ENCODE measurements around the gene NPR2. TPM values are rescaled to one million over a fixed set of nuclear protein-coding genes. Genes with fewer than 3 reads are reported as not detected.

NPR2 gene
- total RNA-seq, 1 experiment from 2014 or later = 40.5 TPM

- BruUV-seq (replicated peaks) = no TSS peak
- Mint-ChIP-seq H3K36me3 (ENCODE audit: insufficient read depth, unreplicated experiment) (peaks cover 2% of the 10 kb centered on the region), H3K9me3 (ENCODE audit: unreplicated experiment) (no peaks in the 10 kb centered on the region), H3K27ac (ENCODE audit: unreplicated experiment) (no peak overlapping the region), H3K4me1 (ENCODE audit: low read depth, unreplicated experiment) (peaks cover 14% of the 10 kb centered on the region), H3K4me3 (ENCODE audit: unreplicated experiment) (no peak overlapping the region), H3K27me3 (ENCODE audit: insufficient read depth, unreplicated experiment) (no peaks in the 10 kb centered on the region)
- ChIA-PET CTCF (no interaction called here), POLR2A (no interaction called here)
- no peaks in the 10 kb centered on the region for H3K27me3 ChIP-seq (replicated peaks; ENCODE audit: control insufficient read depth, insufficient read depth, low read length)
- TF ChIP-seq CTCF (IDR thresholded peaks at IDR 0.05; ENCODE audit: insufficient read depth in 1 of 2, low read depth in 1 of 2, low read length in 1 of 2, severe bottlenecking in 1 of 2, unreplicated experiment in 1 of 2) = no peak
- intact Hi-C loops (cut with micrococcal nuclease; ENCODE audit: unreplicated experiment) = no loop called here
- peaks cover 30% of the 10 kb centered on the region for H3K4me1 ChIP-seq
- no peak overlapping the region for H3K4me3 ChIP-seq (ENCODE audit: low read depth, low read length)
- no peaks in the 10 kb centered on the region for H3K9me3 ChIP-seq
- 0 out of 2 replicates have a peak, but pooled peaks cover 1% of the 10 kb centered on the region for H3K36me3 ChIP-seq (ENCODE audit: control insufficient read depth, insufficient read depth, low read length)
- DNase-seq = no peak
Measured at GRCh38 chr9:35795695-35796094, 4.3 kb downstream of the NPR2 start.

- no peaks in the 10 kb centered on the region for H3K9me3 Mint-ChIP-seq (ENCODE audit: unreplicated experiment)
- ChIA-PET POLR2A (no interaction called here), CTCF (no interaction called here)
- no peak overlapping the region for H3K27ac Mint-ChIP-seq (ENCODE audit: unreplicated experiment)
- peaks cover 8% of the 10 kb centered on the region for H3K36me3 Mint-ChIP-seq (ENCODE audit: insufficient read depth, unreplicated experiment)
- Histone ChIP-seq H3K4me3 (ENCODE audit: low read depth, low read length) (no peak overlapping the region), H3K36me3 (ENCODE audit: control insufficient read depth, insufficient read depth, low read length) (0 out of 2 replicates have a peak, but pooled peaks cover under 1% of the 10 kb centered on the region), H3K9me3 (no peaks in the 10 kb centered on the region), H3K27me3 (replicated peaks; ENCODE audit: control insufficient read depth, insufficient read depth, low read length) (no peaks in the 10 kb centered on the region), H3K4me1 (peaks cover 44% of the 10 kb centered on the region)
- H3K27me3 Mint-ChIP-seq (ENCODE audit: insufficient read depth, unreplicated experiment) = no peaks in the 10 kb centered on the region
- no peak for TF ChIP-seq CTCF (IDR thresholded peaks at IDR 0.05; ENCODE audit: insufficient read depth in 1 of 2, low read depth in 1 of 2, low read length in 1 of 2, severe bottlenecking in 1 of 2, unreplicated experiment in 1 of 2)
- peaks cover 29% of the 10 kb centered on the region for H3K4me1 Mint-ChIP-seq (ENCODE audit: low read depth, unreplicated experiment)
- H3K4me3 Mint-ChIP-seq (ENCODE audit: unreplicated experiment) = no peak overlapping the region
- no TSS peak for BruUV-seq (replicated peaks)
- intact Hi-C loops (cut with micrococcal nuclease; ENCODE audit: unreplicated experiment) = no loop called here
- no peak for DNase-seq
Measured at GRCh38 chr9:35797311-35798109, 6.1 kb downstream of the NPR2 start.

GRCh38 chr9:35798658-35799374 lies 7.4 kb downstream of the NPR2 start:
- Histone ChIP-seq H3K4me1 (peaks cover 46% of the 10 kb centered on the region), H3K27me3 (replicated peaks; ENCODE audit: control insufficient read depth, insufficient read depth, low read length) (no peaks in the 10 kb centered on the region), H3K9me3 (no peaks in the 10 kb centered on the region), H3K4me3 (ENCODE audit: low read depth, low read length) (no peak overlapping the region), H3K36me3 (ENCODE audit: control insufficient read depth, insufficient read depth, low read length) (no peaks in the 10 kb centered on the region)
- no TSS peak for BruUV-seq (replicated peaks)
- POLR2A ChIA-PET = no interaction called here
- Mint-ChIP-seq H3K27ac (ENCODE audit: unreplicated experiment) (no peak overlapping the region), H3K4me1 (ENCODE audit: low read depth, unreplicated experiment) (peaks cover 29% of the 10 kb centered on the region), H3K27me3 (ENCODE audit: insufficient read depth, unreplicated experiment) (no peaks in the 10 kb centered on the region), H3K9me3 (ENCODE audit: unreplicated experiment) (no peaks in the 10 kb centered on the region), H3K4me3 (ENCODE audit: unreplicated experiment) (no peak overlapping the region), H3K36me3 (ENCODE audit: insufficient read depth, unreplicated experiment) (peaks cover 13% of the 10 kb centered on the region)
- intact Hi-C loops (cut with micrococcal nuclease; ENCODE audit: unreplicated experiment) = no loop called here
- CTCF ChIA-PET = interaction anchor here (0.9 to 1.2 kb wide), 2 partner anchors 9 to 13 kb away, joined by 3 to 4 read pairs; partner anchors contain the start of gene SPAG8
- no peak for DNase-seq
- no peak for TF ChIP-seq CTCF (IDR thresholded peaks at IDR 0.05; ENCODE audit: insufficient read depth in 1 of 2, low read depth in 1 of 2, low read length in 1 of 2, severe bottlenecking in 1 of 2, unreplicated experiment in 1 of 2)

All from Caco-2 (cell line).